HEK293 (cell line): Measurements from ENCODE around the gene BLTP3B.

Experiments used
- CTCF ChIA-PET: fragments of 350-600 bp; formaldehyde crosslinking; extraction: SDS; loops from one replicate; lab custom pipeline; 2021; ENCODE audit warnings: antibody characterized with exemption; lab: Yijun Ruan, JAX
- POLR2A ChIA-PET: fragments of 300-600 bp; formaldehyde crosslinking; extraction: SDS; loops from one replicate; lab custom pipeline; 2020; ENCODE audit warnings: antibody characterized with exemption, inconsistent platforms; lab: Yijun Ruan, JAX
- H3K27ac ChIP-seq: fragments of 200-500 bp; sonication (Bioruptor generic); 2 replicates; pipeline ENCODE4 v1.5.1; 2014; ENCODE audit warnings: low read depth, low read length, control low read depth, inconsistent platforms; ENCODE audit errors: extremely low read depth
- H3K36me3 ChIP-seq, 2 experiments: fragments of 200-500 bp in 1 of 2; sonication (Bioruptor generic) in 1 of 2; 1 replicate in 1 of 2; 2 replicates in 1 of 2; pipeline ENCODE4 v1.5.1; 2014 to 2017; ENCODE audit warnings: inconsistent platforms in 2 of 2, low read length in 2 of 2; ENCODE audit not compliant: control insufficient read depth in 2 of 2, insufficient read depth in 1 of 2
- H3K4me1 ChIP-seq: fragments of 200-500 bp; sonication (Bioruptor generic); 2 replicates; pipeline ENCODE4 v1.5.1; 2014; ENCODE audit warnings: mild to moderate bottlenecking, low read length, inconsistent platforms; ENCODE audit not compliant: control insufficient read depth, insufficient read depth
- H3K4me3 ChIP-seq: 2 replicates; pipeline ENCODE4 v1.5.1; 2011; ENCODE audit warnings: low read depth, mild to moderate bottlenecking, control low read depth, low read length, moderate library complexity
- H3K9me3 ChIP-seq: fragments of 200-500 bp; sonication (Bioruptor generic); 2 replicates; pipeline ENCODE4 v1.5.1; 2014; ENCODE audit warnings: low read depth, low read length, inconsistent platforms; ENCODE audit not compliant: control insufficient read depth, insufficient read depth
- SCRT2 ChIP-seq: fragments of 450-650 bp; formaldehyde crosslinking; IDR thresholded peaks from 2 replicates; pipeline ENCODE4 v1.5.1; 2016; ENCODE audit warnings: missing biosample characterization, missing genetic modification characterization
- ZBTB44 ChIP-seq: fragments of 450-650 bp; IDR thresholded peaks from 2 replicates; pipeline ENCODE4 v1.5.1; 2018; ENCODE audit warnings: missing biosample characterization, mild to moderate bottlenecking, missing genetic modification characterization
- ZBTB49 ChIP-seq: fragments of 450-650 bp; formaldehyde crosslinking; IDR thresholded peaks from 2 replicates; pipeline ENCODE4 v1.5.1; 2016; ENCODE audit warnings: missing biosample characterization, missing genetic modification characterization, low read depth
- ZBTB6 ChIP-seq: fragments of 450-650 bp; formaldehyde crosslinking; IDR thresholded peaks from 2 replicates; pipeline ENCODE4 v1.5.1; 2017; ENCODE audit warnings: missing biosample characterization, missing genetic modification characterization
- ZIC2 ChIP-seq: fragments of 450-650 bp; formaldehyde crosslinking; IDR thresholded peaks from 2 replicates; pipeline ENCODE4 v1.5.1; 2016; ENCODE audit warnings: missing biosample characterization, missing genetic modification characterization
- ZNF132 ChIP-seq: fragments of 450-650 bp; formaldehyde crosslinking; IDR thresholded peaks from 2 replicates; pipeline ENCODE4 v1.5.1; 2017; ENCODE audit warnings: missing biosample characterization, missing genetic modification characterization, borderline replicate concordance
- ZNF155 ChIP-seq: fragments of 450-650 bp; formaldehyde crosslinking; IDR thresholded peaks from 2 replicates; pipeline ENCODE4 v1.5.1; 2016; ENCODE audit warnings: missing biosample characterization, missing genetic modification characterization
- ZNF26 ChIP-seq: fragments of 450-650 bp; formaldehyde crosslinking; IDR thresholded peaks from 2 replicates; pipeline ENCODE4 v1.5.1; 2016; ENCODE audit warnings: missing biosample characterization, missing genetic modification characterization
- ZNF514 ChIP-seq: fragments of 450-650 bp; formaldehyde crosslinking; IDR thresholded peaks from 2 replicates; pipeline ENCODE4 v1.5.1; 2016; ENCODE audit warnings: missing biosample characterization, missing genetic modification characterization
- ZNF600 ChIP-seq: fragments of 450-650 bp; formaldehyde crosslinking; IDR thresholded peaks from 2 replicates; pipeline ENCODE4 v1.5.1; 2016; ENCODE audit warnings: missing biosample characterization, missing genetic modification characterization
- ZNF670 ChIP-seq: fragments of 450-650 bp; formaldehyde crosslinking; IDR thresholded peaks from 2 replicates; pipeline ENCODE4 v1.5.1; 2016; ENCODE audit warnings: missing biosample characterization, missing genetic modification characterization, low read depth

The BLTP3B gene

GRCh38 chr12:100105661-100106060 is 37.0 kb downstream of the BLTP3B start:
- Histone ChIP-seq H3K4me3 (no peak overlapping the region), H3K27ac (no peak overlapping the region), H3K4me1 (peaks cover 3% of the 10 kb centered on the region; the same call in 1 of the 2 replicates), H3K9me3 (no peaks in the 10 kb centered on the region), H3K36me3 (peaks cover 8 to 9% of the 10 kb centered on the region in 2 experiments)
- no peak for TF ChIP-seq ZBTB44 (tag by site-specific recombination)
- TF ChIP-seq ZNF600 (tag by site-specific recombination), result no peak
- TF ChIP-seq ZNF26 (tag by site-specific recombination), result no peak
- no peak for TF ChIP-seq ZNF155 (tag by site-specific recombination)
- no peak for TF ChIP-seq ZNF670 (tag by site-specific recombination)
- ChIA-PET CTCF (no interaction called here), POLR2A (no interaction called here)

- H3K4me3 ChIP-seq, result no peak overlapping the region
- peaks cover 3% of the 10 kb centered on the region; the same call in 1 of the 2 replicates for H3K4me1 ChIP-seq
- TF ChIP-seq SCRT2 (tag by site-specific recombination) (no peak), ZIC2 (tag by site-specific recombination) (no peak), ZBTB6 (tag by site-specific recombination) (no peak), ZBTB49 (no peak), ZNF132 (tag by site-specific recombination) (no peak), ZNF514 (tag by site-specific recombination) (no peak)
- no peaks in the 10 kb centered on the region for H3K9me3 ChIP-seq
- POLR2A ChIA-PET, result no interaction called here
- CTCF ChIA-PET, result interaction anchor here (0.7 to 1.6 kb wide), 2 partner anchors 12 to 384 kb away, joined by 5 to 6 read pairs; no protein-coding TSS in a partner anchor
- H3K36me3 ChIP-seq, result peaks cover 8 to 12% of the 10 kb centered on the region in 2 experiments
- H3K27ac ChIP-seq, result no peak overlapping the region
Observed at GRCh38 chr12:100101000-100101399, 41.7 kb downstream of the BLTP3B start.
